ACC112 (cell line): Measurements from ENCODE around the gene IGF2R.
A peak's percentile ranks its signal among the peaks of the same experiment; 100 is the strongest.

ENCODE experiments used
- H2AFZ ChIP-seq: fragments of 200-600 bp; sonication (generic); one replicate; pipeline ENCODE4 v1.6.0; 2017; ENCODE audit warnings: antibody characterized with exemption, low read length; ENCODE audit not compliant: unreplicated experiment
- H3K27ac ChIP-seq: fragments of 200-600 bp; sonication (generic); 2 replicates; pipeline ENCODE4 v1.5.1; 2014; ENCODE audit warnings: low read depth, mild to moderate bottlenecking, antibody characterized with exemption, low read length, moderate library complexity
- H3K27me3 ChIP-seq: fragments of 200-600 bp; sonication (generic); 2 replicates; pipeline ENCODE4 v1.6.1; 2014; ENCODE audit warnings: mild to moderate bottlenecking, antibody characterized with exemption, low read length, moderate library complexity, mixed read lengths; ENCODE audit not compliant: insufficient read depth
- H3K36me3 ChIP-seq: fragments of 200-600 bp; sonication (generic); 2 replicates; pipeline ENCODE4 v1.6.1; 2016; ENCODE audit warnings: mild to moderate bottlenecking, antibody characterized with exemption, low read length, moderate library complexity, mixed read lengths; ENCODE audit not compliant: insufficient read depth
- H3K4me1 ChIP-seq: fragments of 200-600 bp; sonication (generic); one replicate; pipeline ENCODE4 v1.6.1; 2016; ENCODE audit warnings: low read length, mixed read lengths; ENCODE audit not compliant: insufficient read depth, unreplicated experiment, control insufficient read depth
- H3K4me3 ChIP-seq: fragments of 200-600 bp; sonication (generic); 2 replicates; pipeline ENCODE4 v1.5.1; 2014; ENCODE audit warnings: mild to moderate bottlenecking, low read depth, low read length
- H3K79me2 ChIP-seq: fragments of 200-600 bp; sonication (generic); one replicate; pipeline ENCODE4 v1.6.0; 2016; ENCODE audit warnings: low read length; ENCODE audit not compliant: control insufficient read depth, unreplicated experiment, insufficient read depth

Gene IGF2R

GRCh38 chr6:159982731-159983506, 14.0 kb downstream of the IGF2R start:
- H3K4me3 ChIP-seq: no peak overlapping the region
- no peaks in the 10 kb centered on the region for H3K27me3 ChIP-seq
- no peaks in the 10 kb centered on the region for H3K36me3 ChIP-seq
- no peak overlapping the region for H2AFZ ChIP-seq
- peak overlapping the region; percentile 62 for H3K27ac ChIP-seq
- H3K4me1 ChIP-seq: peaks cover 66% of the 10 kb centered on the region
- H3K79me2 ChIP-seq: peaks cover 95% of the 10 kb centered on the region

GRCh38 chr6:159983641-159984080, 14.8 kb downstream of the IGF2R start:
- peaks cover 63% of the 10 kb centered on the region for H3K4me1 ChIP-seq
- no peaks in the 10 kb centered on the region for H3K27me3 ChIP-seq
- no peaks in the 10 kb centered on the region for H3K36me3 ChIP-seq
- no peak overlapping the region for H2AFZ ChIP-seq
- H3K79me2 ChIP-seq: peaks cover 93% of the 10 kb centered on the region
- peak overlapping the region; percentile 62 for H3K27ac ChIP-seq
- H3K4me3 ChIP-seq: no peak overlapping the region

DNA sequence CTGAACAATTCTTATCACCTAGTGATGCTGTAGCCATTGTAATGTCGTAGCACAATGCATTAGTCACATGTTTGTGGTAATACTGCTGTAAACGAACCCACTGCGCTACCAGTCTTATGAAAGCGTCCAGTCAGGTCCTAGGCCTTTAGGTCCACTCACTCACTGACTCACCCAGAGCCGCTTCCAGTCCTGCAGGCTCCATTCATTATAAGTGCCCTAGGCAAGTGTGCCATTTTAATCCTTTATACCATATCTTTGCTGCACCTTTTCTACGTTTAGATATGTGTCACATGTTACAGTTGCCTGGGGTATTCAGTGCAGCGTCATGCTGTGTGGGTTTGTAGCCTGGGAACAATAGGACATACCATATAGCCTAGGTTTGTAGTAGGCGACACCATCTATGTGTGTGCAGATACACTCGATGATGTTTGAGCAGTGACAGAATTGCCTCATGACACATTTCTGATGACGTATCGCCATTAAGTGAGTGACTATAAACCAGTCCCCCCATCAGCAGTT, 15.4 kb downstream of the IGF2R start:
- Histone ChIP-seq H3K79me2 (peaks cover 93% of the 10 kb centered on the region), H3K27me3 (no peaks in the 10 kb centered on the region), H3K4me3 (no peak overlapping the region), H2AFZ (no peak overlapping the region), H3K27ac (peak overlapping the region; percentile 62; the same call in 1 of the 2 replicates), H3K36me3 (no peaks in the 10 kb centered on the region), H3K4me1 (peaks cover 63% of the 10 kb centered on the region)

DNA sequence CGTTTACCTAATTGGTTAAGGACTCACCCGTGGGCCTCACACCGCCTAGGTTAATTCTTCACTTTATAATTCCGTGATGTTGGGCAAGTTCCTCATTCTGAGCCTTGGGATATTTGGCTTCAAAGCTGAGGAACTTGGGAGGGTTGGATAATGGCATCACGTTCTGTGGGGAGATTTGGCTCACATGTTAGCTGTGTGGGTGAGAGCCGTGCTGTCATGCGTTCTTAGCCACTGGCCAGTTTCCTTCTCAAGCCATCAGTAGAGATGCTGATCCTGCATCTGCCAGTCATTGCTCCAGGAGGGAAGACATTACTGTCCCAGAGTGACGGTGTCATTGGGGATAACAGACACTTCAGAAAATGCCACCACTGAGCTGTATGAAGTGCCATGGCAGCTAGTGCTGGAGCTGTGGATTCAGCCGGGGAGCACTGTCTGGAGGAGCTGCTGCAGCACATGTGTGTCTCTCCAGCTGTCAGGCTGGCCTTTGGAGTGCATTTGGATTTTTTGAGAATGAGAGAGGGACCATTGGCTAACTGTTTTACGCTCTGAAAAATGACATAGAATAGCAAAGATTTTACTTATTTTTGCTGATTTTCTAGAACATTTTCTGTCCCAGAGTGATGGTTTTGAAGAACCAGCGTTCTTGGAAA, 16.5 kb downstream of the IGF2R start:
- no peaks in the 10 kb centered on the region for H3K36me3 ChIP-seq
- H3K79me2 ChIP-seq: peaks cover 90% of the 10 kb centered on the region
- H3K27ac ChIP-seq: no peak overlapping the region
- peaks cover 71% of the 10 kb centered on the region for H3K4me1 ChIP-seq
- no peak overlapping the region for H3K4me3 ChIP-seq
- H3K27me3 ChIP-seq: no peaks in the 10 kb centered on the region
- H2AFZ ChIP-seq: no peak overlapping the region

- peaks cover 90% of the 10 kb centered on the region for H3K79me2 ChIP-seq
- no peak overlapping the region for H3K4me3 ChIP-seq
- peaks cover 24% of the 10 kb centered on the region for H3K36me3 ChIP-seq
- H3K4me1 ChIP-seq: peaks cover 45% of the 10 kb centered on the region
- no peak overlapping the region for H2AFZ ChIP-seq
- no peaks in the 10 kb centered on the region for H3K27me3 ChIP-seq
- H3K27ac ChIP-seq: peak overlapping the region; percentile 77
Observed at GRCh38 chr6:159988983-159989454, 20.1 kb downstream of the IGF2R start.

DNA sequence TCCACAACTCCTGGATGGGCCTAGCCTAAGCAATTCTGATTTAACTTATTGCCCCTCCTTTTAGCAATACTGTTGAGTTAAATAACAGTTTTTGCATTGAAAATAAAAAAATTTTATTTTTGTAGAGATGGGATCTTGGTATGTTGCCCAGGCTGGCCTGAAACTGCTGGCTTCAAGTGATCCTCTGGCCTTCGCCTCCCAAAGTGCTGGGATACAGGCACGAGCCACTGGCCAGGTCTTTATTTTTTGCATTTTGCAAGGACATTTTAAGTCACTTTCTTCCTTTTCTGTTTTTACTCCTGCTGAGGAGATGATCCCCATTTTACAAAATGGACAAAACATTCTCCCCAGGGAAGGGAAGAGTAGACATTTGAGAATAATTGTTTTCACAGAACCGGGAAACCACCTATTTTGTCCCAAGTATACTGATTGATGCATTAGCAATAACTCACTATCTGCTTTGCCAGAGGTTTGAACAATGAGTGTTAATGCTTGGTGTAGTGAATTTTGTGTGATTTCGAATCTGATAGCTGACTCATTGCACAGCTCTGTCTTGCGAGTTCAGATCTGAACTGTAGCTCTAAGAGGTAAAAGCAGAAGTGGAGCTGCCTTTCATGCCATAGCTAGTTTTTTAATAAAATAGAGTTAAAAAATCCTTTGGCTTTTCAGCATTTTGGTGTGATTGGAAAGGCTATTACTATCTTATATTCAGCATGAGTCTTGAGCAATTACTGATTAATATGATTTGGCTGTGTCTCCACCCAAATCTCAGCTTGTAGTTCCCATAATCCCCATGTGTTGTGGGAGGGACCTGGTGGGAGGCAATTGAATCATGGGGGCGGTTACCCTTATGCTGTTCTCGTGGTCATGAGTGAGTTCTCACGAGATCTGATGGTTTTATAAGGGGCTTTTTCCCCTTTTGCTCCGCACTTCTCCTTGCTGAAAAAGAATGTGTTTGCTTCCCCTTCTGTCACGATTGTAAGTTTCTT, 20.9 kb downstream of the IGF2R start:
- Histone ChIP-seq H3K79me2 (peaks cover 91% of the 10 kb centered on the region), H3K4me1 (peaks cover 39% of the 10 kb centered on the region), H3K4me3 (no peak overlapping the region), H3K27me3 (no peaks in the 10 kb centered on the region), H3K36me3 (peaks cover 32% of the 10 kb centered on the region), H2AFZ (no peak overlapping the region), H3K27ac (peak overlapping the region; percentile 77)

- peaks cover 94% of the 10 kb centered on the region for H3K79me2 ChIP-seq
- H3K4me1 ChIP-seq: peaks cover 35% of the 10 kb centered on the region
- no peak overlapping the region for H3K4me3 ChIP-seq
- H3K27me3 ChIP-seq: no peaks in the 10 kb centered on the region
- H3K36me3 ChIP-seq: peaks cover 39% of the 10 kb centered on the region
- H2AFZ ChIP-seq: no peak overlapping the region
- no peak overlapping the region for H3K27ac ChIP-seq
Observed at GRCh38 chr6:159992366-159992765, 23.5 kb downstream of the IGF2R start.

DNA sequence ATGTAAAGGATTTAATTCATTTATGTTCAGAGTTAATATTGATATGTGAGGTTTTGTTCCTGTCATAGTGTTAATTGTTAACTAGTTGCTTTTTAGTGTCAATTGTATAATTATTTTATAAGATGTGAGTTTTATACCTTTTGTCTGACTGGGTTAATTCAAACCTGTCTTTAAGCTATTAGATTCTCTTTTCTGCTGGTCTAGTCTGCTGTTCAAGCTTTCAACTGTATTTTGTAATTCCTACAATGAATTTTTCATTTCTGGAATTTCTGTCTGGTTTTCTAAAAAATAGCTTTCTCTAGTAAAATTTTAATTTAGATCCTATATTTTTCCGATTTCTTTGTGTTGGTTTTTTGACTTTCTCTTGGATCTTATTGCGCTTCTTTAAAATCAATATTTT, 26.5 kb downstream of the IGF2R start:
- peaks cover 59% of the 10 kb centered on the region for H3K36me3 ChIP-seq
- H3K4me3 ChIP-seq: no peak overlapping the region
- no peak overlapping the region for H3K27ac ChIP-seq
- H3K79me2 ChIP-seq: peaks cover 93% of the 10 kb centered on the region
- no peaks in the 10 kb centered on the region for H3K27me3 ChIP-seq
- no peak overlapping the region for H2AFZ ChIP-seq
- H3K4me1 ChIP-seq: peaks cover 17% of the 10 kb centered on the region

GRCh38 chr6:159996087-159996622, 27.3 kb downstream of the IGF2R start:
- Histone ChIP-seq H3K4me3 (no peak overlapping the region), H3K27me3 (no peaks in the 10 kb centered on the region), H3K79me2 (peaks cover 89% of the 10 kb centered on the region), H2AFZ (no peak overlapping the region), H3K4me1 (peaks cover 10% of the 10 kb centered on the region), H3K27ac (no peak overlapping the region), H3K36me3 (peaks cover 59% of the 10 kb centered on the region)
